ENCODE measurements around the gene DBX2. TPM values are rescaled to one million over a fixed set of nuclear protein-coding genes. Genes with fewer than 3 reads are reported as not detected.

DBX2 gene
- total RNA-seq, 1 experiment from 2014 or later = 0.35 TPM

GRCh38 chr12:44999355-44999754, 51.5 kb downstream of the DBX2 start:
- H3K36me3 Mint-ChIP-seq = no peaks in the 10 kb centered on the region
- no peaks in the 10 kb centered on the region for H3K4me1 Mint-ChIP-seq
- no peak for DNase-seq (ENCODE audit: low spot score)
- CTCF ChIA-PET = no interaction called here
- POLR2A ChIA-PET = no interaction called here
- H3K27ac Mint-ChIP-seq = no peak overlapping the region
- H3K27me3 Mint-ChIP-seq (ENCODE audit: low read depth) = no peaks in the 10 kb centered on the region
- TF ChIP-seq E2F1 (CRISPR knock-in tag; IDR thresholded peaks at IDR 0.05) = no peak
- TF ChIP-seq HMGXB4 (CRISPR knock-in tag; IDR thresholded peaks at IDR 0.05) = no peak
- no peak for TF ChIP-seq SMAD3 (CRISPR knock-in tag; IDR thresholded peaks at IDR 0.05; ENCODE audit: borderline replicate concordance)
- no peak for TF ChIP-seq RORB (CRISPR knock-in tag; IDR thresholded peaks at IDR 0.05)
- no peak for TF ChIP-seq SMAD4 (CRISPR knock-in tag; IDR thresholded peaks at IDR 0.05)
- TF ChIP-seq, protein P1, sequence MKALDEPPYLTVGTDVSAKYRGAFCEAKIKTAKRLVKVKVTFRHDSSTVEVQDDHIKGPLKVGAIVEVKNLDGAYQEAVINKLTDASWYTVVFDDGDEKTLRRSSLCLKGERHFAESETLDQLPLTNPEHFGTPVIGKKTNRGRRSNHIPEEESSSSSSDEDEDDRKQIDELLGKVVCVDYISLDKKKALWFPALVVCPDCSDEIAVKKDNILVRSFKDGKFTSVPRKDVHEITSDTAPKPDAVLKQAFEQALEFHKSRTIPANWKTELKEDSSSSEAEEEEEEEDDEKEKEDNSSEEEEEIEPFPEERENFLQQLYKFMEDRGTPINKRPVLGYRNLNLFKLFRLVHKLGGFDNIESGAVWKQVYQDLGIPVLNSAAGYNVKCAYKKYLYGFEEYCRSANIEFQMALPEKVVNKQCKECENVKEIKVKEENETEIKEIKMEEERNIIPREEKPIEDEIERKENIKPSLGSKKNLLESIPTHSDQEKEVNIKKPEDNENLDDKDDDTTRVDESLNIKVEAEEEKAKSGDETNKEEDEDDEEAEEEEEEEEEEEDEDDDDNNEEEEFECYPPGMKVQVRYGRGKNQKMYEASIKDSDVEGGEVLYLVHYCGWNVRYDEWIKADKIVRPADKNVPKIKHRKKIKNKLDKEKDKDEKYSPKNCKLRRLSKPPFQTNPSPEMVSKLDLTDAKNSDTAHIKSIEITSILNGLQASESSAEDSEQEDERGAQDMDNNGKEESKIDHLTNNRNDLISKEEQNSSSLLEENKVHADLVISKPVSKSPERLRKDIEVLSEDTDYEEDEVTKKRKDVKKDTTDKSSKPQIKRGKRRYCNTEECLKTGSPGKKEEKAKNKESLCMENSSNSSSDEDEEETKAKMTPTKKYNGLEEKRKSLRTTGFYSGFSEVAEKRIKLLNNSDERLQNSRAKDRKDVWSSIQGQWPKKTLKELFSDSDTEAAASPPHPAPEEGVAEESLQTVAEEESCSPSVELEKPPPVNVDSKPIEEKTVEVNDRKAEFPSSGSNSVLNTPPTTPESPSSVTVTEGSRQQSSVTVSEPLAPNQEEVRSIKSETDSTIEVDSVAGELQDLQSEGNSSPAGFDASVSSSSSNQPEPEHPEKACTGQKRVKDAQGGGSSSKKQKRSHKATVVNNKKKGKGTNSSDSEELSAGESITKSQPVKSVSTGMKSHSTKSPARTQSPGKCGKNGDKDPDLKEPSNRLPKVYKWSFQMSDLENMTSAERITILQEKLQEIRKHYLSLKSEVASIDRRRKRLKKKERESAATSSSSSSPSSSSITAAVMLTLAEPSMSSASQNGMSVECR (CRISPR knock-in tag; IDR thresholded peaks at IDR 0.05; ENCODE audit: borderline replicate concordance) = no peak
- TF ChIP-seq NFATC4 (CRISPR knock-in tag; IDR thresholded peaks at IDR 0.05) = no peak
- TF ChIP-seq KAT7 (CRISPR knock-in tag; IDR thresholded peaks at IDR 0.05; ENCODE audit: borderline replicate concordance) = no peak
- no peak for TF ChIP-seq ESRRA (CRISPR knock-in tag; IDR thresholded peaks at IDR 0.05; ENCODE audit: borderline replicate concordance)
- no peak for TF ChIP-seq SP1 (CRISPR knock-in tag; conservative IDR thresholded peaks at IDR 0.05)
- TF ChIP-seq, protein P2, sequence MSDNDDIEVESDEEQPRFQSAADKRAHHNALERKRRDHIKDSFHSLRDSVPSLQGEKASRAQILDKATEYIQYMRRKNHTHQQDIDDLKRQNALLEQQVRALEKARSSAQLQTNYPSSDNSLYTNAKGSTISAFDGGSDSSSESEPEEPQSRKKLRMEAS (CRISPR knock-in tag; IDR thresholded peaks at IDR 0.05) = no peak
- TF ChIP-seq ZNF232 (CRISPR knock-in tag; IDR thresholded peaks at IDR 0.05) = no peak
- TF ChIP-seq ZNF396 (CRISPR knock-in tag; IDR thresholded peaks at IDR 0.05; ENCODE audit: borderline replicate concordance) = no peak
- TF ChIP-seq, protein P3, sequence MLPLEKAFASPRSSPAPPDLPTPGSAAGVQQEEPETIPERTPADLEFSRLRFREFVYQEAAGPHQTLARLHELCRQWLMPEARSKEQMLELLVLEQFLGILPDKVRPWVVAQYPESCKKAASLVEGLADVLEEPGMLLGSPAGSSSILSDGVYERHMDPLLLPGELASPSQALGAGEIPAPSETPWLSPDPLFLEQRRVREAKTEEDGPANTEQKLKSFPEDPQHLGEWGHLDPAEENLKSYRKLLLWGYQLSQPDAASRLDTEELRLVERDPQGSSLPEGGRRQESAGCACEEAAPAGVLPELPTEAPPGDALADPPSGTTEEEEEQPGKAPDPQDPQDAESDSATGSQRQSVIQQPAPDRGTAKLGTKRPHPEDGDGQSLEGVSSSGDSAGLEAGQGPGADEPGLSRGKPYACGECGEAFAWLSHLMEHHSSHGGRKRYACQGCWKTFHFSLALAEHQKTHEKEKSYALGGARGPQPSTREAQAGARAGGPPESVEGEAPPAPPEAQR (CRISPR knock-in tag; IDR thresholded peaks at IDR 0.05) = no peak
- H3K9me3 Mint-ChIP-seq = peaks cover 24% of the 10 kb centered on the region
- H3K4me3 Mint-ChIP-seq = no peak overlapping the region
- ATAC-seq = no peak

DNA sequence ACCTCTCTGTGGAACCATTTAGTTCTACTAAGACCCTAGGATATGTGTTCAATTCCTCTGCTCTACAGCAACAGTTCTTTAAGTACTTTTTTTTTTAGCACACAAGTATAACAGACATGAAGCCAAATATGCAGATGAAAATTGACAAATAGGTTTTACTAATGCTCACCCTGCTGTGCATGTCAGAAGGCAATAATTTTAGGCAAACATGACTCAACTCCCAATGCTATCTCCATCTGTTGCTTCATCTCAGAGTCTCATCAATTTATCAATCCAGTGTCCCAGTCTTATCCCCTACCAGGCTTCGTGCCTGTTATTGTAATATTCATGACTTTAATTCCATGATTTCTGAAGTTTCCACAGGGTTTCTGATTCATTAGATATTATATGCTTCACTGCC, 57.7 kb downstream of the DBX2 start:
- H3K9me3 Mint-ChIP-seq = peaks cover 21% of the 10 kb centered on the region
- no peak overlapping the region for H3K4me3 Mint-ChIP-seq
- ChIA-PET POLR2A (no interaction called here), CTCF (no interaction called here)
- no peaks in the 10 kb centered on the region for H3K4me1 Mint-ChIP-seq
- H3K36me3 Mint-ChIP-seq = no peaks in the 10 kb centered on the region
- H3K27me3 Mint-ChIP-seq (ENCODE audit: low read depth) = no peaks in the 10 kb centered on the region
- no peak overlapping the region for H3K27ac Mint-ChIP-seq
- DNase-seq (ENCODE audit: low spot score) (no peak), ATAC-seq (no peak)
- TF ChIP-seq, protein P4, sequence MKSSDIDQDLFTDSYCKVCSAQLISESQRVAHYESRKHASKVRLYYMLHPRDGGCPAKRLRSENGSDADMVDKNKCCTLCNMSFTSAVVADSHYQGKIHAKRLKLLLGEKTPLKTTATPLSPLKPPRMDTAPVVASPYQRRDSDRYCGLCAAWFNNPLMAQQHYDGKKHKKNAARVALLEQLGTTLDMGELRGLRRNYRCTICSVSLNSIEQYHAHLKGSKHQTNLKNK (CRISPR knock-in tag; IDR thresholded peaks at IDR 0.05) = no peak
- no peak for TF ChIP-seq NFE2L1 (CRISPR knock-in tag; IDR thresholded peaks at IDR 0.05)
- no peak for TF ChIP-seq ELF4 (CRISPR knock-in tag; IDR thresholded peaks at IDR 0.05; ENCODE audit: low read depth)
- TF ChIP-seq TEAD4 (CRISPR knock-in tag; IDR thresholded peaks at IDR 0.05) = no peak
- TF ChIP-seq, protein P5, sequence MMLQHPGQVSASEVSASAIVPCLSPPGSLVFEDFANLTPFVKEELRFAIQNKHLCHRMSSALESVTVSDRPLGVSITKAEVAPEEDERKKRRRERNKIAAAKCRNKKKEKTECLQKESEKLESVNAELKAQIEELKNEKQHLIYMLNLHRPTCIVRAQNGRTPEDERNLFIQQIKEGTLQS (CRISPR knock-in tag; conservative IDR thresholded peaks at IDR 0.05) = no peak
- TF ChIP-seq GABPB1 (CRISPR knock-in tag; IDR thresholded peaks at IDR 0.05) = no peak
- TF ChIP-seq E2F1 (CRISPR knock-in tag; IDR thresholded peaks at IDR 0.05) = no peak
- no peak for TF ChIP-seq ZNF263 (CRISPR knock-in tag; IDR thresholded peaks at IDR 0.05; ENCODE audit: low read depth)
- no peak for TF ChIP-seq CTCF (IDR thresholded peaks at IDR 0.05)
